DND-41 (cell line): ENCODE measurements around the gene SORBS1.

Experiments used
- ATAC-seq: fragments of 200-7000 bp; cut with Tn5 transposase; 3 replicates; pipeline ENCODE4 v1.9.1; 2021; ENCODE audit warnings: low read depth; ENCODE audit not compliant: insufficient read depth
- DNase-seq: peaks from one replicate; pipeline ENCODE4 v3.0.0-alpha.2; 2020
- H2AFZ ChIP-seq: 2 replicates; pipeline ENCODE4 v1.6.0; 2012; ENCODE audit warnings: low read depth, low read length
- H3K27ac ChIP-seq: 2 replicates; pipeline ENCODE4 v1.5.1; 2012; ENCODE audit warnings: low read length, inconsistent platforms
- H3K27me3 ChIP-seq: fragments of 200-600 bp; sonication (generic); 2 replicates; pipeline ENCODE4 v1.6.0; 2012; ENCODE audit warnings: low read length, mild to moderate bottlenecking, inconsistent platforms; ENCODE audit not compliant: insufficient read depth, poor library complexity
- H3K36me3 ChIP-seq: 2 replicates; pipeline ENCODE4 v1.5.1; 2012; ENCODE audit warnings: low read length, inconsistent platforms; ENCODE audit not compliant: insufficient read depth
- H3K4me1 ChIP-seq: 2 replicates; pipeline ENCODE4 v1.5.1; 2012; ENCODE audit warnings: mild to moderate bottlenecking, low read length; ENCODE audit not compliant: insufficient read depth
- H3K4me2 ChIP-seq: 2 replicates; pipeline ENCODE4 v1.6.0; 2012; ENCODE audit warnings: mild to moderate bottlenecking, moderate library complexity, low read length, inconsistent platforms; ENCODE audit not compliant: insufficient read depth
- H3K4me3 ChIP-seq, 2 experiments: fragments of 200-600 bp in 1 of 2; shearing (Covaris generic) in 1 of 2; 2 replicates each; pipeline ENCODE4 v1.5.1; 2012 to 2016; ENCODE audit warnings: inconsistent platforms in 2 of 2, low read length in 2 of 2, mild to moderate bottlenecking in 2 of 2, low read depth in 1 of 2, moderate library complexity in 1 of 2
- H3K79me2 ChIP-seq: 2 replicates; pipeline ENCODE4 v1.6.0; 2012; ENCODE audit warnings: low read length, inconsistent platforms; ENCODE audit not compliant: insufficient read depth
- H3K9ac ChIP-seq: 2 replicates; pipeline ENCODE4 v1.6.0; 2012; ENCODE audit warnings: low read depth, mild to moderate bottlenecking, inconsistent platforms, low read length, moderate library complexity
- H3K9me3 ChIP-seq: 2 replicates; pipeline ENCODE4 v1.5.1; 2012; ENCODE audit warnings: low read length, moderate library complexity, mild to moderate bottlenecking, inconsistent platforms; ENCODE audit not compliant: insufficient read depth, severe bottlenecking
- H4K20me1 ChIP-seq: 2 replicates; pipeline ENCODE4 v1.6.0; 2012; ENCODE audit warnings: low read length; ENCODE audit not compliant: insufficient read depth
- CTCF ChIP-seq: IDR thresholded peaks from 2 replicates; pipeline ENCODE4 v1.5.1; 2012; ENCODE audit warnings: borderline replicate concordance, low read length, moderate library complexity, mild to moderate bottlenecking; ENCODE audit not compliant: poor library complexity, severe bottlenecking; ENCODE audit errors: extremely low read depth
- EZH2 ChIP-seq: IDR thresholded peaks from 3 replicates; pipeline ENCODE4 v1.6.1; 2012; ENCODE audit warnings: borderline replicate concordance, low read depth, mild to moderate bottlenecking, moderate library complexity, low read length, inconsistent platforms; ENCODE audit not compliant: severe bottlenecking

Gene SORBS1

GRCh38 chr10:95303535-95303934 lies 257.6 kb downstream of the SORBS1 start:
- Histone ChIP-seq H3K27ac (no peak overlapping the region), H4K20me1 (no peaks in the 10 kb centered on the region), H3K9me3 (no peaks in the 10 kb centered on the region), H3K36me3 (no peaks in the 10 kb centered on the region), H3K4me3 (no peak overlapping the region), H3K79me2 (no peaks in the 10 kb centered on the region), H2AFZ (no peak overlapping the region), H3K4me2 (no peak overlapping the region), H3K27me3 (no peaks in the 10 kb centered on the region), H3K9ac (no peak overlapping the region), H3K4me1 (no peaks in the 10 kb centered on the region)
- DNase-seq (no peak), ATAC-seq (no peak)
- TF ChIP-seq EZH2 (no peak), CTCF (no peak)

- ATAC-seq (no peak), DNase-seq (no peak)
- Histone ChIP-seq H3K79me2 (no peaks in the 10 kb centered on the region), H4K20me1 (no peaks in the 10 kb centered on the region), H2AFZ (no peak overlapping the region), H3K4me3 (no peak overlapping the region), H3K36me3 (no peaks in the 10 kb centered on the region), H3K27me3 (no peaks in the 10 kb centered on the region), H3K9me3 (no peaks in the 10 kb centered on the region), H3K4me1 (no peaks in the 10 kb centered on the region), H3K9ac (no peak overlapping the region), H3K4me2 (no peak overlapping the region), H3K27ac (no peak overlapping the region)
- no peak for TF ChIP-seq CTCF
- no peak for TF ChIP-seq EZH2
Observed at GRCh38 chr10:95300022-95300539, 261.1 kb downstream of the SORBS1 start.

DNA sequence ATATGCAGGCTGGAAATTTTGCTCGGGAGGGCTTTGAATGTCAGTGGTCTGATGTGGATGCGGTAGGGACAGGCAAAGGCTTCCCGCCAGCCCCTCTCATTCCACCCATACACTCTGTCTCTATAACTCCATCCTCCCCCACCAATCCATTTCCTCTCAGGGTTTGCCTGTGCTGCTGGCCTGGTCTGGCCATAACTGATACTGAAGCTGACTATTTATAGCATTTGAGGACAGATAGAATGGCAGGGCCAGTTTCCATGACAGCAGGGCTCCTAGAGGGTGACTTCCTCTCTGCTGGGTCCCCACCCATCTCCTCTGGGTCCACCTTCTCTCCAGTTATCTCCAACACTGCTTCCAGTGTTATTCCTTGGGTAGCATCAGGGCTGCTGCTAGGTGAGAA lies 263.8 kb downstream of the SORBS1 start:
- Histone ChIP-seq H3K27ac (no peak overlapping the region), H3K4me1 (no peaks in the 10 kb centered on the region), H2AFZ (no peak overlapping the region), H3K79me2 (no peaks in the 10 kb centered on the region), H3K9ac (no peak overlapping the region), H3K27me3 (peaks cover 3% of the 10 kb centered on the region), H3K36me3 (no peaks in the 10 kb centered on the region), H4K20me1 (no peaks in the 10 kb centered on the region), H3K9me3 (no peaks in the 10 kb centered on the region), H3K4me3 (no peak overlapping the region), H3K4me2 (no peak overlapping the region)
- ATAC-seq (no peak), DNase-seq (no peak)
- TF ChIP-seq CTCF (no peak), EZH2 (no peak)

DNA sequence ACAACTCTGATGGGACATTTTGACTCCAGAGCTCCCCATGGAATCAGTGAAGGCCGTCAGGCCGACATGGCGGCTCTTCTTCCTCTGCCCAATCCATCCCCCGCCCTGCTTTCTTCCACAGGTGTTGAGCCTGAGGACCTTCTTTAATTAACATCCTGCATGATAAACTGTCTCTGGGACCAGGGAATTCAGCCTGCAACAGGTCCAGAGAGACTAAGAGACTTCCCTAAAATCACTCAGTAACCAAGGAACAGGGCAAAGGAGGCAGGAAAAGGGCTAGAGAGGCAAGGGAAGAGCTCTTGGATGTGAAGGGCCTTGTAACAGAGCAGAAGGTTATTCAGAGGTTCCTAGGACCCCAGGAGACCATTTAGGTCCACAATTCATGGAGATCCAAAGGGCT lies 264.4 kb downstream of the SORBS1 start:
- TF ChIP-seq CTCF (no peak), EZH2 (no peak)
- no peak overlapping the region for H3K27ac ChIP-seq

More for the DNA sequence above, 264.4 kb downstream of the SORBS1 start:
- no peak overlapping the region for H2AFZ ChIP-seq
- no peak for DNase-seq
- no peak for ATAC-seq
- no peaks in the 10 kb centered on the region for H3K4me1 ChIP-seq
- H3K27me3 ChIP-seq: peaks cover 3% of the 10 kb centered on the region
- no peaks in the 10 kb centered on the region for H4K20me1 ChIP-seq
- no peaks in the 10 kb centered on the region for H3K36me3 ChIP-seq
- no peak overlapping the region for H3K4me3 ChIP-seq
- H3K4me2 ChIP-seq: no peak overlapping the region
- no peaks in the 10 kb centered on the region for H3K9me3 ChIP-seq
- H3K79me2 ChIP-seq: no peaks in the 10 kb centered on the region
- no peak overlapping the region for H3K9ac ChIP-seq
